Testis (tissue), 2 donors: ENCODE results near the gene XAB2.

Source experiments
- POLR2A ChIP-seq: fragments of 450-650 bp; IDR thresholded peaks from one replicate; pipeline ENCODE4 v1.6.1; 2017; ENCODE audit warnings: antibody characterized with exemption, mild to moderate bottlenecking, moderate library complexity
- TF ChIP-seq, protein P1 (sequence below), 3 experiments: fragments of 450-650 bp in 2 of 3; fragments of 200-600 bp in 1 of 3; sonication (generic) in 1 of 3; IDR thresholded peaks; one replicate each; pipeline ENCODE4 v1.5.1; 2016 to 2019; ENCODE audit warnings: antibody characterized with exemption in 3 of 3, mild to moderate bottlenecking in 2 of 3, moderate library complexity in 1 of 3

DNA sequence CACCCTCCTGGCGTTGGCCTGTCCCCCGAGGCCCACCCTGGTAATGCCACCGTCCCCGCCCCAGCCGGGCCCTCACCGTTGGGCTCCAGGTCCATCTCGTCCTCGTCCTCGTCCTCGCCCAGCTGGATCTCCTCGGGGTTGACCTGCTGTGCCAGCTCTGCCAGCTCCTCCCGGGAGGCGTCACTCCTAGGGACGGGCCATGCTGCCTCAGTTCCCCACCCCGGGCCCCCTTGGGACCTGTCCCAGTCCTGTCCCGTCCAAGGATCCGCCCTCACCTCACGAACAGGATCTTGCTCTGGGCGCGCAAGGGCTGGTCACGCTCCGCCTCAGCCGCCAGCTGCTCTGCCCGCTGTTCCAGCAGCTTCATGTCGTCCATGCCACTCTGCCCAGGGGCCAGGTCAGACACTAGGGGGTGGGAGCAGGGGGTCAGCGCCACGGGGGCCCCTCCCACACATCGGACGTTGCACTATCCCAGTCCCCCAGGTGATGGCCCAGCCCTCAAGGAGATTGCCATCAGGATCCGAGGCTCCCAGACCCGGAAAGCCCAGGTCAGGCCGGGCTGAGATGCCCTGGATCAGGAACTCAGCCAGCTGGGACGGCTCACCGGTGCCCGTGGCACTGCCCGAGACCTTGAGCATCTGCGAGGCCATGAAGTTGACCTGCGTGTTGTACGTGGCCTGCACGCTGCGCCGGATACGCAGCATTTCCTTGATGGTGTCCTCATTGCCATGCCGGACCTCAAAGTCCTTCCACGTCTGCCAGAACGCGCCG, 9.5 kb downstream of the XAB2 start:
- TF ChIP-seq, protein P1, sequence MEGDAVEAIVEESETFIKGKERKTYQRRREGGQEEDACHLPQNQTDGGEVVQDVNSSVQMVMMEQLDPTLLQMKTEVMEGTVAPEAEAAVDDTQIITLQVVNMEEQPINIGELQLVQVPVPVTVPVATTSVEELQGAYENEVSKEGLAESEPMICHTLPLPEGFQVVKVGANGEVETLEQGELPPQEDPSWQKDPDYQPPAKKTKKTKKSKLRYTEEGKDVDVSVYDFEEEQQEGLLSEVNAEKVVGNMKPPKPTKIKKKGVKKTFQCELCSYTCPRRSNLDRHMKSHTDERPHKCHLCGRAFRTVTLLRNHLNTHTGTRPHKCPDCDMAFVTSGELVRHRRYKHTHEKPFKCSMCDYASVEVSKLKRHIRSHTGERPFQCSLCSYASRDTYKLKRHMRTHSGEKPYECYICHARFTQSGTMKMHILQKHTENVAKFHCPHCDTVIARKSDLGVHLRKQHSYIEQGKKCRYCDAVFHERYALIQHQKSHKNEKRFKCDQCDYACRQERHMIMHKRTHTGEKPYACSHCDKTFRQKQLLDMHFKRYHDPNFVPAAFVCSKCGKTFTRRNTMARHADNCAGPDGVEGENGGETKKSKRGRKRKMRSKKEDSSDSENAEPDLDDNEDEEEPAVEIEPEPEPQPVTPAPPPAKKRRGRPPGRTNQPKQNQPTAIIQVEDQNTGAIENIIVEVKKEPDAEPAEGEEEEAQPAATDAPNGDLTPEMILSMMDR (IDR thresholded peaks at IDR 0.05) = no peak
- no peak for TF ChIP-seq POLR2A
